ENCODE results near the gene BOK. TPM values are rescaled to one million over a fixed set of nuclear protein-coding genes. Genes with fewer than 3 reads are reported as not detected.
A peak's percentile ranks its signal among the peaks of the same experiment; 100 is the strongest.

BOK gene
- total RNA-seq, 4 donors from 2014 or later = 6.7 to 20.2 (median 15.5) TPM

- Histone ChIP-seq H3K4me3 (no peak overlapping the region), H3K36me3 (peaks cover 0 to 33% (median 0%) of the 10 kb centered on the region in 3 donors), H3K9me3 (no peaks in the 10 kb centered on the region), H3K27me3 (no peaks in the 10 kb centered on the region), H3K27ac (no peak overlapping the region), H3K4me1 (peaks cover 0 to 30% (median 8%) of the 10 kb centered on the region in 4 donors)
- DNase-seq = no peak
- TF ChIP-seq POLR2A (IDR thresholded peaks at IDR 0.05) = no peak
- TF ChIP-seq CTCF (IDR thresholded peaks at IDR 0.05) = no peak
Measured at GRCh38 chr2:241608881-241609280, 50.3 kb downstream of the BOK start.

- H3K9me3 ChIP-seq = no peaks in the 10 kb centered on the region
- peak overlapping the region; percentile 60 to 87 (median 69) for H3K27ac ChIP-seq
- DNase-seq = peak; percentile 84 to 95 (median 94)
- peaks cover 0 to 33% (median 8%) of the 10 kb centered on the region in 4 donors for H3K4me1 ChIP-seq
- peak; percentile 44 to 67 for TF ChIP-seq POLR2A (IDR thresholded peaks at IDR 0.05)
- TF ChIP-seq CTCF (IDR thresholded peaks at IDR 0.05) = peak; percentile 50 to 74 (median 67)
- peak overlapping the region; percentile 44 to 65 (median 59) for H3K4me3 ChIP-seq
- no peaks in the 10 kb centered on the region for H3K27me3 ChIP-seq
- H3K36me3 ChIP-seq = peaks cover 0 to 22% (median 0%) of the 10 kb centered on the region in 3 donors
Measured at GRCh38 chr2:241609859-241610793, 51.6 kb downstream of the BOK start.

GRCh38 chr2:241611062-241611461, 52.5 kb downstream of the BOK start:
- no peaks in the 10 kb centered on the region for H3K9me3 ChIP-seq
- DNase-seq = no peak
- peaks cover 0 to 12% (median 0%) of the 10 kb centered on the region in 3 donors for H3K36me3 ChIP-seq
- TF ChIP-seq POLR2A (IDR thresholded peaks at IDR 0.05) (no peak), CTCF (IDR thresholded peaks at IDR 0.05) (no peak)
- H3K27me3 ChIP-seq = no peaks in the 10 kb centered on the region
- H3K4me1 ChIP-seq = peaks cover 0 to 38% (median 8%) of the 10 kb centered on the region in 4 donors
- H3K27ac ChIP-seq = no peak overlapping the region
- H3K4me3 ChIP-seq = peak overlapping the region in 1 of 4 donors; percentile 61

GRCh38 chr2:241612156-241613016, 53.8 kb downstream of the BOK start:
- Histone ChIP-seq H3K36me3 (no peaks in the 10 kb centered on the region), H3K4me1 (peaks cover 0 to 38% (median 8%) of the 10 kb centered on the region in 4 donors), H3K4me3 (no peak overlapping the region), H3K9me3 (no peaks in the 10 kb centered on the region), H3K27ac (no peak overlapping the region), H3K27me3 (no peaks in the 10 kb centered on the region)
- no peak for DNase-seq
- TF ChIP-seq POLR2A (IDR thresholded peaks at IDR 0.05) (no peak), CTCF (IDR thresholded peaks at IDR 0.05) (no peak)

GRCh38 chr2:241613017-241613780, 54.7 kb downstream of the BOK start:
- DNase-seq = no peak
- H3K4me1 ChIP-seq = peaks cover 0 to 38% (median 8%) of the 10 kb centered on the region in 4 donors
- TF ChIP-seq POLR2A (IDR thresholded peaks at IDR 0.05) (no peak), CTCF (IDR thresholded peaks at IDR 0.05) (no peak)
- no peaks in the 10 kb centered on the region for H3K27me3 ChIP-seq
- H3K27ac ChIP-seq = no peak overlapping the region
- H3K4me3 ChIP-seq = no peak overlapping the region
- no peaks in the 10 kb centered on the region for H3K9me3 ChIP-seq
- H3K36me3 ChIP-seq = no peaks in the 10 kb centered on the region
